ENCODE data around the gene RNU7-1. TPM values are rescaled to one million over a fixed set of nuclear protein-coding genes. Genes with fewer than 3 reads are reported as not detected.
A peak's percentile ranks its signal among the peaks of the same experiment; 100 is the strongest.

RNU7-1 gene
- polyA plus RNA-seq, 3 donors: not detected

DNA sequence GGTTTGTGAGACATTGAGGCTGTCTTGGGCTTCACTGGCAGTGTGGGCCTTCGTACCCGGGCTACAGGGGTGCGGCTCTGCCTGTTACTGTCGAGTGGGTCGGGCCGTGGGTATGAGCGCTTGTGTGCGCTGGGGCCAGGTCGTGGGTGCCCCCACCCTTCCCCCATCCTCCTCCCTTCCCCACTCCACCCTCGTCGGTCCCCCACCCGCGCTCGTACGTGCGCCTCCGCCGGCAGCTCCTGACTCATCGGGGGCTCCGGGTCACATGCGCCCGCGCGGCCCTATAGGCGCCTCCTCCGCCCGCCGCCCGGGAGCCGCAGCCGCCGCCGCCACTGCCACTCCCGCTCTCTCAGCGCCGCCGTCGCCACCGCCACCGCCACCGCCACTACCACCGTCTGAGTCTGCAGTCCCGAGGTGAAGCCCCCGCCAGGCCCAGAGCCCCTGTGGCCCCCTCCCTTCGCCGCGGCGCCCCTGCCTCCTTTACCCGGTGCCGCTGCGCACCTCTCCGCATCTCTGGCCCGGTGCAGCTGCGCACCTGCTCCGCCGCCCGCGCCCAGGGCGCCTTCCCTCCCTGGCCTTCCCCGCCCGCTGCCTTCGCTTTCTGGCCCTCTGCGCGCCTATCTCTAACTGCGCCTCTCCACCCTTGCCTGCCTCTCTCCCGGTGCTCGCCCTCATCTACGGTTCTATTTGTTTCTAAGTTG, 29.2 kb upstream of the RNU7-1 start, which contains the start of gene ENO2:
ENO2 (plus strand) TSS at position 335 of the 701 bp plus-strand sequence. CDS start 1,253 bp downstream, outside the sequence.
- H3K4me2 ChIP-seq (replicated peaks; ENCODE audit: extremely low read depth, low read length, poor library complexity, severe bottlenecking): peak within 1 kb of the TSS; percentile 85
- Mint-ChIP-seq H3K4me1 (peaks cover 18% of the 10 kb centered on the region), H3K27me3 (ENCODE audit: low read depth in 3 of 3) (peaks cover 56 to 72% (median 59%) of the 10 kb centered on the region in 3 donors), H3K4me3 (peak within 1 kb of the TSS; percentile 77 to 95), H3K9me3 (peaks cover 0 to 9% (median 5%) of the 10 kb centered on the region in 7 donors), H3K36me3 (peaks cover 0 to 13% of the 10 kb centered on the region in 2 donors), H3K27ac (peak within 1 kb of the TSS in 3 of 7 donors; percentile 15 to 71 (median 63))
- H3K27me3 ChIP-seq (ENCODE audit: control insufficient read depth in 2 of 2, insufficient read depth in 2 of 2, low read length in 2 of 2): peaks cover 23 to 58% of the 10 kb centered on the region in 2 donors
- peak within 1 kb of the TSS; percentile 27 for H3K9ac ChIP-seq (ENCODE audit: insufficient read depth, low read length, poor library complexity, severe bottlenecking)
- H2AFZ ChIP-seq (ENCODE audit: insufficient read depth, low read depth, low read length, poor library complexity, severe bottlenecking): peak within 1 kb of the TSS; percentile 73
- DNase-seq: peak; percentile 40 to 68 (median 52)
- H3K27ac ChIP-seq (ENCODE audit: low read depth in 1 of 2, low read length in 2 of 2): no peak within 1 kb of the TSS
- WGBS (ENCODE audit: insufficient coverage): under 1% methylated on average over 64 of the region's 68 CpGs
- H3K9me3 ChIP-seq (replicated peaks in 1 of 2; ENCODE audit: control insufficient read depth in 1 of 2, insufficient read depth in 1 of 2, low read length in 2 of 2): peaks cover 0 to 10% of the 10 kb centered on the region in 2 donors
- H3K4me1 ChIP-seq (ENCODE audit: control insufficient read depth in 1 of 2, insufficient read depth in 2 of 2, low read length in 2 of 2): peaks cover 13 to 19% of the 10 kb centered on the region in 2 donors
- no peaks in the 10 kb centered on the region for H3K79me2 ChIP-seq (ENCODE audit: insufficient read depth, low read length)
- intact Hi-C loops (cut with micrococcal nuclease): no loop called here
- TF ChIP-seq, protein P1, sequence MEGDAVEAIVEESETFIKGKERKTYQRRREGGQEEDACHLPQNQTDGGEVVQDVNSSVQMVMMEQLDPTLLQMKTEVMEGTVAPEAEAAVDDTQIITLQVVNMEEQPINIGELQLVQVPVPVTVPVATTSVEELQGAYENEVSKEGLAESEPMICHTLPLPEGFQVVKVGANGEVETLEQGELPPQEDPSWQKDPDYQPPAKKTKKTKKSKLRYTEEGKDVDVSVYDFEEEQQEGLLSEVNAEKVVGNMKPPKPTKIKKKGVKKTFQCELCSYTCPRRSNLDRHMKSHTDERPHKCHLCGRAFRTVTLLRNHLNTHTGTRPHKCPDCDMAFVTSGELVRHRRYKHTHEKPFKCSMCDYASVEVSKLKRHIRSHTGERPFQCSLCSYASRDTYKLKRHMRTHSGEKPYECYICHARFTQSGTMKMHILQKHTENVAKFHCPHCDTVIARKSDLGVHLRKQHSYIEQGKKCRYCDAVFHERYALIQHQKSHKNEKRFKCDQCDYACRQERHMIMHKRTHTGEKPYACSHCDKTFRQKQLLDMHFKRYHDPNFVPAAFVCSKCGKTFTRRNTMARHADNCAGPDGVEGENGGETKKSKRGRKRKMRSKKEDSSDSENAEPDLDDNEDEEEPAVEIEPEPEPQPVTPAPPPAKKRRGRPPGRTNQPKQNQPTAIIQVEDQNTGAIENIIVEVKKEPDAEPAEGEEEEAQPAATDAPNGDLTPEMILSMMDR (IDR thresholded peaks at IDR 0.05): no peak
- no peaks in the 10 kb centered on the region for H3K36me3 ChIP-seq (replicated peaks in 1 of 2; ENCODE audit: control insufficient read depth in 1 of 2, insufficient read depth in 2 of 2, low read length in 2 of 2)
- H3K4me3 ChIP-seq (replicated peaks in 1 of 3; ENCODE audit: low read depth in 2 of 3, low read length in 3 of 3): peak within 1 kb of the TSS; percentile 3 to 73 (median 20)
- no peaks in the 10 kb centered on the region for H4K20me1 ChIP-seq (ENCODE audit: insufficient read depth, low read length)

DNA sequence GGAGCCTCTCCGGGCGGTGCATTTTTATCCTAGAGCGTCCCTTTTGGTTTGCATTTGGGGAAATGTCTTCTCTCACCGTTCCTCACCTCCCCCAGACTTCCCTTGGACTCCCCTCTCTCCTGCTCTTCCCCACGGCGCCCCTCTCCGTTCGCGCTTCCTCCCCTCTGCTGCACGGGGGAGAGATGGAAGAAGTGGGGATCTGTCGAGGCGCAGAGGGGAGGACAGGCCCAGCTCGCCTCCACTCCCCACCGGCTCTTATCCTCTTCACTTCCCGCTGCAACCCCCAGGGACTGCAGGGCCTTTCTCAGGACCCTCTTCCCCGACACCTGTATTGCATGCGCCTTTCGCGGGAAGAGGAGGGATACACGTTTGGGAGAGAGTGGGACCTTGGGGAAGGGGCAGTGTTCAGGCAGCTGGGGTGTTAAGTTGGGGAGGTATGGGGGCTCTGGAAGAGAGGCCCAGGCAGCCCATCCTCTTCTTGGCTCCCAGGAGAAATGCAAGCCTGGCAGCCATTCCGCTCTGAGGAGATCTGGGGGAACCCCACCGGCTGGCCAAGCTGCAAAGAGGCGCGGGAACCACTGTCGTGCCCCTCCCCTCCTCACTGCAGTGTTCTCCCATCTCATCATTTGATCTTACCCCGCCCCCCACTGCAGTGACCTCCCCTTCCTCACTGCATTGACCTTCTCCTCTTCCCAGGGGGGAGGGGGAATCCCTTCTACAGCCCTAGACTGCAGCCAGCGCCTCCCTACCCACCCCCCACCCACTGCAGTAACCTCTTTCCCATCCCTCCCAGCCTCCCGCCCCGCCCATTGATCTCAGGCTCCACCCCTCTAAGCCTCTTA, 28.4 kb upstream of the RNU7-1 start:
- H3K4me3 ChIP-seq (replicated peaks in 1 of 3; ENCODE audit: low read depth in 2 of 3, low read length in 3 of 3): peak overlapping the region in 1 of 3 experiments; percentile 73
- H3K36me3 ChIP-seq (replicated peaks in 1 of 2; ENCODE audit: control insufficient read depth in 1 of 2, insufficient read depth in 2 of 2, low read length in 2 of 2): no peaks in the 10 kb centered on the region
- peaks cover 0 to 13% of the 10 kb centered on the region in 2 donors for H3K36me3 Mint-ChIP-seq
- peaks cover 19% of the 10 kb centered on the region for H3K4me1 Mint-ChIP-seq
- H3K79me2 ChIP-seq (ENCODE audit: insufficient read depth, low read length): no peaks in the 10 kb centered on the region
- peaks cover 0 to 10% of the 10 kb centered on the region in 2 donors for H3K9me3 ChIP-seq (replicated peaks in 1 of 2; ENCODE audit: control insufficient read depth in 1 of 2, insufficient read depth in 1 of 2, low read length in 2 of 2)
- no peak for DNase-seq
- peak overlapping the region in 3 of 7 donors; percentile 15 to 71 (median 63) for H3K27ac Mint-ChIP-seq
- TF ChIP-seq, protein P1 (IDR thresholded peaks at IDR 0.05): no peak
- 50% methylated on average over 5 of the region's 29 CpGs for WGBS (ENCODE audit: insufficient coverage)
- peaks cover 0 to 9% (median 5%) of the 10 kb centered on the region in 7 donors for H3K9me3 Mint-ChIP-seq
- peaks cover 23 to 61% of the 10 kb centered on the region in 2 donors for H3K27me3 ChIP-seq (ENCODE audit: control insufficient read depth in 2 of 2, insufficient read depth in 2 of 2, low read length in 2 of 2)
- no peak overlapping the region for H3K27ac ChIP-seq (ENCODE audit: low read depth in 1 of 2, low read length in 2 of 2)
- peak overlapping the region; percentile 77 to 95 for H3K4me3 Mint-ChIP-seq
- H3K9ac ChIP-seq (ENCODE audit: insufficient read depth, low read length, poor library complexity, severe bottlenecking): peak overlapping the region; percentile 2
- peaks cover 13 to 19% of the 10 kb centered on the region in 2 donors for H3K4me1 ChIP-seq (ENCODE audit: control insufficient read depth in 1 of 2, insufficient read depth in 2 of 2, low read length in 2 of 2)
- H3K27me3 Mint-ChIP-seq (ENCODE audit: low read depth in 3 of 3): peaks cover 62 to 71% (median 65%) of the 10 kb centered on the region in 3 donors
- intact Hi-C loops (cut with micrococcal nuclease): no loop called here
- peak overlapping the region; percentile 73 for H2AFZ ChIP-seq (ENCODE audit: insufficient read depth, low read depth, low read length, poor library complexity, severe bottlenecking)
- peak overlapping the region; percentile 85 for H3K4me2 ChIP-seq (replicated peaks; ENCODE audit: extremely low read depth, low read length, poor library complexity, severe bottlenecking)
- H4K20me1 ChIP-seq (ENCODE audit: insufficient read depth, low read length): no peaks in the 10 kb centered on the region
